Naive thymus-derived CD4-positive, alpha-beta T cell (primary cell): ENCODE measurements around the gene DLGAP3. TPM values are rescaled to one million over a fixed set of nuclear protein-coding genes. Genes with fewer than 3 reads are reported as not detected.

Source experiments
- ATAC-seq: fragments of 150-1000 bp; cut with Tn5 transposase; 2 replicates; pipeline ENCODE4 v1.10.0; 2021; ENCODE audit warnings: mild to moderate bottlenecking, moderate library complexity
- CTCF ChIA-PET: fragments of 350-600 bp; sonication (Branson Sonifier 250); formaldehyde crosslinking; loops from one replicate; lab custom pipeline; 2021; ENCODE audit warnings: antibody characterized with exemption; lab: Charles Lee
- POLR2A ChIA-PET: fragments of 350-600 bp; sonication (Branson Sonifier 250); formaldehyde crosslinking; loops from one replicate; lab custom pipeline; 2021; ENCODE audit warnings: antibody characterized with exemption, inconsistent platforms; lab: Charles Lee
- DNase-seq, 9 donors: peaks; one replicate each; pipeline versions ENCODE4 v3.0.0 to v3.0.0-alpha.2; 2020 to 2022; ENCODE audit warnings: mixed read lengths in 1 of 9
- H3K27ac ChIP-seq: one replicate; pipeline ENCODE4 v1.7.0; 2013; ENCODE audit warnings: mild to moderate bottlenecking, low read depth, low read length, moderate library complexity
- H3K27me3 ChIP-seq, 2 donors: one replicate each; pipeline ENCODE4 v1.7.0; 2013; ENCODE audit warnings: low read length in 2 of 2, mild to moderate bottlenecking in 2 of 2, moderate library complexity in 2 of 2; ENCODE audit not compliant: control insufficient read depth in 2 of 2, insufficient read depth in 2 of 2
- H3K36me3 ChIP-seq, 3 experiments: 1 replicate in 2 of 3; 2 replicates in 1 of 3; pipeline ENCODE4 v1.7.0; 2013; ENCODE audit warnings: low read length in 3 of 3, mild to moderate bottlenecking in 3 of 3, moderate library complexity in 1 of 3; ENCODE audit not compliant: insufficient read depth in 3 of 3, control insufficient read depth in 2 of 3
- H3K4me1 ChIP-seq, 2 donors: one replicate each; pipeline ENCODE4 v1.7.0; 2013; ENCODE audit warnings: low read length in 2 of 2, mild to moderate bottlenecking in 2 of 2, moderate library complexity in 1 of 2; ENCODE audit not compliant: control insufficient read depth in 2 of 2, insufficient read depth in 2 of 2
- H3K4me3 ChIP-seq: 2 replicates; pipeline ENCODE4 v1.7.0; 2013; ENCODE audit warnings: mild to moderate bottlenecking, low read length
- H3K9me3 ChIP-seq, 3 experiments: 1 replicate in 2 of 3; 2 replicates in 1 of 3; pipeline ENCODE4 v1.7.0; 2013; ENCODE audit warnings: low read length in 3 of 3; ENCODE audit not compliant: control insufficient read depth in 2 of 3
- H3K27ac Mint-ChIP-seq, 9 donors: one replicate each; pipeline ENCODE4 v1.8.0; 2020 to 2022; ENCODE audit warnings: mixed read lengths in 9 of 9, mild to moderate bottlenecking in 8 of 9, moderate library complexity in 5 of 9, inconsistent platforms in 2 of 9
- H3K27me3 Mint-ChIP-seq, 5 donors: one replicate each; pipeline ENCODE4 v1.8.0; 2021 to 2022; ENCODE audit warnings: mixed read lengths in 5 of 5, mild to moderate bottlenecking in 1 of 5
- H3K36me3 Mint-ChIP-seq, 5 donors: one replicate each; pipeline ENCODE4 v1.8.0; 2020 to 2022; ENCODE audit warnings: mixed read lengths in 5 of 5, mild to moderate bottlenecking in 3 of 5, inconsistent platforms in 1 of 5
- H3K4me1 Mint-ChIP-seq, 7 donors: one replicate each; pipeline ENCODE4 v1.8.0; 2020 to 2022; ENCODE audit warnings: mixed read lengths in 7 of 7, mild to moderate bottlenecking in 3 of 7, inconsistent platforms in 1 of 7
- H3K4me3 Mint-ChIP-seq, 10 donors: one replicate each; pipeline ENCODE4 v1.8.0; 2020 to 2022; ENCODE audit warnings: mild to moderate bottlenecking in 10 of 10, mixed read lengths in 10 of 10, moderate library complexity in 6 of 10, inconsistent platforms in 2 of 10
- H3K9me3 Mint-ChIP-seq, 11 donors: one replicate each; pipeline ENCODE4 v1.8.0; 2020 to 2022; ENCODE audit warnings: mixed read lengths in 11 of 11, mild to moderate bottlenecking in 4 of 11, inconsistent platforms in 1 of 11, moderate library complexity in 1 of 11
- intact Hi-C, 2 donors: fragments of 100-400 bp; cut with micrococcal nuclease; formaldehyde crosslinking; loops; one replicate each; pipeline ENCODE4 v1.15.1; 2023
- polyA plus RNA-seq, 2 donors: library from polyadenylated mRNA; unstranded; fragments of 300-500 nt; fragmentation: Illumina TruSeq; gene quantifications; one replicate each; pipeline ENCODE4 v1.2.3, GENCODE V29; 2021
- total RNA-seq, 6 experiments: library from RNA in 5 of 6; stranded (reverse) in 5 of 6; gene quantifications; 1 replicate in 5 of 6; 2 replicates in 1 of 6; pipeline ENCODE4 v1.2.3 and lab custom pipeline; 2021 to 2026

DLGAP3 gene
- total and polyA plus RNA-seq, 7 experiments from 2014 or later, result 0.13 to 1.4 (median 1.2) TPM; not detected in 1

DNA sequence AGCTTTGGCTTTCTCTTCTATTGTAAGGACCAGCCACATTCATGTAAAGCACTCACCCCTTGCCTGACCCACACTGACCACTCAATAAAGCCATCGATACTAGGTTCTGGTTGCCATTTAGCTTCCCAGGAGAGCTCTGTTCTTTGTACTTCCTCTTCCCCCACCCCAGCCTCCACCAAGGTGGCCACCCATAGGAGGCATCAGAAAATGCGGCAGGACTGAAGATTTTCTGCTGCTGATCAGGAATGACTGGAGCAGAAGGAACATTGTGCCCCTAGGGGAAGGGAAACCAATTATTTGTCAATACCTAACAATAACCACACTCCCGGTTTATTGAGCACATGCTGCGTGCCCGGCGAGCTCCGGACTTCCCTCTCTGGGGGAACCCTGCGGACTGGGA is 64.7 kb downstream of the DLGAP3 start:
- Histone ChIP-seq H3K36me3 (no peaks in the 10 kb centered on the region), H3K27me3 (no peaks in the 10 kb centered on the region), H3K27ac (peak overlapping the region; percentile 83), H3K4me1 (peaks cover 26 to 30% of the 10 kb centered on the region in 2 donors), H3K4me3 (no peak overlapping the region), H3K9me3 (no peaks in the 10 kb centered on the region)
- peak overlapping the region; percentile 21 to 94 (median 85) for H3K27ac Mint-ChIP-seq
- ChIA-PET CTCF (interaction anchor here (0.5 to 4.4 kb wide), 3 partner anchors 10 to 714 kb away, joined by 3 to 50 read pairs (median 4); no protein-coding TSS in a partner anchor), POLR2A (interaction anchor here (1.7 to 2.2 kb wide), 2 partner anchors 12 to 120 kb away, joined by 6 to 7 read pairs; partner anchors contain the start of gene TMEM35B)
- ATAC-seq (no peak), DNase-seq (no peak)
- peaks cover 0 to 3% (median 0%) of the 10 kb centered on the region in 5 donors for H3K27me3 Mint-ChIP-seq
- peaks cover 0 to 2% (median 0%) of the 10 kb centered on the region in 11 donors for H3K9me3 Mint-ChIP-seq
- peaks cover 0 to 2% (median 0%) of the 10 kb centered on the region in 5 donors for H3K36me3 Mint-ChIP-seq
- intact Hi-C loops, result no loop called here
- peaks cover 29 to 59% (median 48%) of the 10 kb centered on the region in 7 donors for H3K4me1 Mint-ChIP-seq
- H3K4me3 Mint-ChIP-seq, result peak overlapping the region; percentile 63 to 88 (median 80)

- Histone ChIP-seq H3K36me3 (peaks cover 0 to 5% (median 0%) of the 10 kb centered on the region in 3 experiments), H3K27me3 (no peaks in the 10 kb centered on the region), H3K4me3 (no peak overlapping the region), H3K4me1 (peaks cover 33 to 35% of the 10 kb centered on the region in 2 donors), H3K9me3 (no peaks in the 10 kb centered on the region), H3K27ac (peak overlapping the region; percentile 49)
- Mint-ChIP-seq H3K4me3 (peak overlapping the region; percentile 25 to 88 (median 76)), H3K27ac (peak overlapping the region in 8 of 9 donors; percentile 71 to 94 (median 85)), H3K4me1 (peaks cover 36 to 69% (median 57%) of the 10 kb centered on the region in 7 donors), H3K27me3 (peaks cover 0 to 3% (median 0%) of the 10 kb centered on the region in 5 donors), H3K9me3 (peaks cover 0 to 2% (median 0%) of the 10 kb centered on the region in 11 donors), H3K36me3 (peaks cover 0 to 2% (median 0%) of the 10 kb centered on the region in 5 donors)
- ChIA-PET POLR2A (interaction anchor here (1.7 to 2.2 kb wide), 2 partner anchors 11 to 122 kb away, joined by 6 to 7 read pairs; partner anchors contain the start of gene TMEM35B), CTCF (no interaction called here)
- intact Hi-C loops, result no loop called here
- ATAC-seq, result no peak
- peak in 2 of 9 donors; percentile 32 to 36 for DNase-seq
Observed at GRCh38 chr1:34863501-34863900, 65.9 kb downstream of the DLGAP3 start.

DNA sequence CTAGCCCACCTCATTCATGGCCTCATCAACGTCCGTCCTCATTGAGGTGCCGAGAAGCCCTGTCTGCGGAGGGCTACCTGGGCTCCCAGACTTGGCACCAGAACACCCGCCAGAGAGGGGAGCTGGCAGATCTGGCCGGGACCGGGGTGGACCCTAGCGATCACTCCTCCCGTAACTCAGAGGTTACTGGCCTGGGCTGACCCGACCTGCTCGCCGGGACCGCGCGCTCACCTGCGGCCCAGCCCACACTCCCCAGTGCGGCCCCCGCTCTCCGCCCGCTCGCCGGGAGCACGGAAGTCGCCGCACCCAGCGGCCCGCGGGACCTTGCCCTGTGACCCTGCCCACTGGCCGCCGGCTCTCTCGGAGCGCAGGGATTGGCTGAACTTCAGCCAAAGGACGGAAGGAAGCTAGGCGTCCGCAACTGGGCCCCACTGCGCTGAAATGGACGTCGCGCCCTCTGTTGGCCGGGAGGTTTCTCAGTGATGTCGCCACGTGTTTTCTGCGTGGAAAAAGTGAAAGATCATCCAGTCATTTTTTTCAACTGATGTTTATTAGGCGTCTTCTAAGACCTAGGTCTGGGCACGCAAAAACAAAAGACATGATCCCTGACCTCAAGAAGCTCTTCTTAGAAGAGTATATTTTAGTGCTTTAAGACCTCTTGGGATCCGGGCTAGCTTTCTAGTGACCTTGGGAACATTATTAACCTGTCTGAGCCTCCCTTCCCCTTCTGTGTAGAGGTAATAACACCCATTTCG is 69.8 kb downstream of the DLGAP3 start, which contains the start of gene SMIM12:
TSS of gene SMIM12 (minus strand) at position 304 of the 755 bp plus-strand sequence. CDS start 3,772 bp downstream, outside the sequence.
- peak within 1 kb of the TSS; percentile 85 to 100 (median 95) for H3K4me3 Mint-ChIP-seq
- DNase-seq (peak; percentile 69 to 92 (median 75)), ATAC-seq (peak; percentile 99)
- intact Hi-C loops, result loop anchor here (2.0 to 10.0 kb wide), 6 partner anchors 173 to 785 kb away; partner anchors contain the start of genes SFPQ (in 2 of the 2), KIAA0319L (in 1 of the 2), NCDN (in 1 of the 2) and PSMB2 (in 1 of the 2)
- H3K27me3 Mint-ChIP-seq, result no peaks in the 10 kb centered on the region
- H3K4me1 ChIP-seq, result peaks cover 38 to 43% of the 10 kb centered on the region in 2 donors
- no peaks in the 10 kb centered on the region for H3K27me3 ChIP-seq
- H3K9me3 Mint-ChIP-seq, result peaks cover 0 to 2% (median 0%) of the 10 kb centered on the region in 11 donors
- CTCF ChIA-PET, result interaction anchor here (0.6 to 1.4 kb wide), 3 partner anchors 18 to 324 kb away, joined by 3 to 4 read pairs (median 4); partner anchors contain the start of gene ZMYM6
- H3K36me3 ChIP-seq, result peaks cover 0 to 18% (median 4%) of the 10 kb centered on the region in 3 experiments
- POLR2A ChIA-PET, result interaction anchor here (0.6 to 1.5 kb wide), 9 partner anchors 8 to 689 kb away, joined by 3 to 6 read pairs (median 4); partner anchors contain the start of genes TMEM35B and ZMYM6
- H3K36me3 Mint-ChIP-seq, result peaks cover 0 to 5% (median 0%) of the 10 kb centered on the region in 5 donors
- no peaks in the 10 kb centered on the region for H3K9me3 ChIP-seq
- H3K27ac Mint-ChIP-seq, result peak within 1 kb of the TSS; percentile 90 to 99 (median 96)
- H3K27ac ChIP-seq, result peak within 1 kb of the TSS; percentile 93
- peak within 1 kb of the TSS; percentile 72 for H3K4me3 ChIP-seq
- H3K4me1 Mint-ChIP-seq, result peaks cover 39 to 66% (median 63%) of the 10 kb centered on the region in 7 donors

DNA sequence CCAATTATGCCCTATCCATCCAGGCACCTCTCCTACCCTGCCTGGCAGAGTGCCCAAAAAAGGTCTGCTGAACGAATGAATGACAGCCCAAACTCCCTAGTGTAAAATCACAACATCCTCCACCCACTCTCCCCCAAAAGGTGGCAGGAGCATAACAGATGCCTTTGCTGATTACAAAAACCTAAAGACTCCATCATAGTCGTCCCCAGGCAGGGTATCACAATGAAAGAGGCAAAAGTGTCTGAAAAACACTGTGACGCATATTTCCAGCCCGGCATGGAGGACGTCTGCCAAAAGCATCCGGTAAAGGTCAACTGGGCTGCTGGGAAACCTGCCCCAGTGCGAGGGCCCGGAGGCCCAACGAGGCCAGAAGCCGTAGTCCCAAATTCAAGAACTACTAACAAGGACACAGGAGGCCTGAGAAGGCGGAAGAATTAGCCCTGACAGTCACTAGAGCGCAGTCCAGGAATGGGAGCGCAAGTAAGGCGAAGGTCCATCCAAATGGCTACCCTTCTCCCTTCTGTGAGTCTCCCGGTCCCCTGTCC is 70.5 kb downstream of the DLGAP3 start:
- no peaks in the 10 kb centered on the region for H3K27me3 ChIP-seq
- ATAC-seq (peak; percentile 37), DNase-seq (peak; percentile 15 to 54 (median 44))
- peaks cover 33 to 60% (median 56%) of the 10 kb centered on the region in 7 donors for H3K4me1 Mint-ChIP-seq
- H3K9me3 ChIP-seq, result no peaks in the 10 kb centered on the region
- ChIA-PET CTCF (no interaction called here), POLR2A (interaction anchor here (0.7 to 1.5 kb wide), 2 partner anchors 9 to 22 kb away, joined by 3 to 6 read pairs; no protein-coding TSS in a partner anchor)
- peak overlapping the region; percentile 85 to 100 (median 95) for H3K4me3 Mint-ChIP-seq
- no peaks in the 10 kb centered on the region for H3K27me3 Mint-ChIP-seq
- peak overlapping the region; percentile 90 to 99 (median 96) for H3K27ac Mint-ChIP-seq
- H3K4me3 ChIP-seq, result peak overlapping the region; percentile 72
- H3K4me1 ChIP-seq, result peaks cover 35 to 36% of the 10 kb centered on the region in 2 donors
- no peaks in the 10 kb centered on the region for H3K9me3 Mint-ChIP-seq
- peaks cover 0 to 5% (median 0%) of the 10 kb centered on the region in 5 donors for H3K36me3 Mint-ChIP-seq
- peaks cover 0 to 25% (median 4%) of the 10 kb centered on the region in 3 experiments for H3K36me3 ChIP-seq
- peak overlapping the region; percentile 93 for H3K27ac ChIP-seq
- intact Hi-C loops, result loop anchor here (2.0 to 10.0 kb wide), 6 partner anchors 173 to 786 kb away; partner anchors contain the start of genes SFPQ (in 2 of the 2), KIAA0319L (in 1 of the 2), NCDN (in 1 of the 2) and PSMB2 (in 1 of the 2)

DNA sequence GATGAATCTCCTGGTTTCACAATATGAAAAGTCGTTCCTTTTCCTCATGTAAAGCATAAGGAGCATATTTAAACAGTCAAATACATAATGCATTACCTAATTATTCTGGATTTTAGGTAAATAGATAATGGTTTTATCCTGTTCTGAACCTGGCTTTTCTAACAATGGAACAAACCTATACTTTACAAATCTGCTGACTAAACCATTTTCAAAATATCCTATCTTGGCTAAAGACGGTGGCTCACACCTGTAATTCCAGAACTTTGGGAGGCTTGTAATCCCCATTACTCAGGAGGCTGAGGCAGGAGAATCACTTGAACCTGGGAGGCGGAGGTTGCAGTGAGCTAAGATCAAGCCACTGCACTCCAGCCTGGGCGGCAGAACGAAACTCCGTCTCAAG is 72.8 kb downstream of the DLGAP3 start:
- peaks cover 0 to 15% (median 0%) of the 10 kb centered on the region in 5 donors for H3K36me3 Mint-ChIP-seq
- H3K4me1 Mint-ChIP-seq, result peaks cover 26 to 54% (median 46%) of the 10 kb centered on the region in 7 donors
- Histone ChIP-seq H3K27ac (peak overlapping the region; percentile 1), H3K9me3 (no peaks in the 10 kb centered on the region), H3K4me1 (peaks cover 22 to 26% of the 10 kb centered on the region in 2 donors), H3K36me3 (peaks cover 0 to 33% (median 4%) of the 10 kb centered on the region in 3 experiments), H3K4me3 (no peak overlapping the region), H3K27me3 (no peaks in the 10 kb centered on the region)
- intact Hi-C loops, result loop anchor here in 1 of 2 donors (5.0 to 10.0 kb wide), 3 partner anchors 176 to 788 kb away; partner anchors contain the start of genes PSMB2 and ZMYM6
- peak overlapping the region in 1 of 10 donors; percentile 16 for H3K4me3 Mint-ChIP-seq
- H3K9me3 Mint-ChIP-seq, result no peaks in the 10 kb centered on the region
- peak overlapping the region in 3 of 9 donors; percentile 41 to 78 (median 54) for H3K27ac Mint-ChIP-seq
- H3K27me3 Mint-ChIP-seq, result no peaks in the 10 kb centered on the region
- no peak for ATAC-seq
- POLR2A ChIA-PET, result no interaction called here
- DNase-seq, result no peak
- CTCF ChIA-PET, result interaction anchor here (5.0 kb wide), 1 partner anchor 9 kb away, joined by 50 read pairs; no protein-coding TSS in a partner anchor
